H1 (cell line): ENCODE data around the gene MYOC. TPM values are rescaled to one million over a fixed set of nuclear protein-coding genes. Genes with fewer than 3 reads are reported as not detected.

Source experiments
- CTCF ChIA-PET: fragments of 300-600 bp; sonication (Branson Sonifier 250); formaldehyde crosslinking; loops from one replicate; lab custom pipeline; 2021; ENCODE audit not compliant: partially characterized antibody; lab: Charles Lee
- POLR2A ChIA-PET: fragments of 300-600 bp; sonication (Branson Sonifier 250); formaldehyde crosslinking; loops from one replicate; lab custom pipeline; 2021; ENCODE audit warnings: inconsistent platforms; ENCODE audit not compliant: partially characterized antibody; lab: Charles Lee
- DNase-seq, 2 experiments: peaks; one replicate each; pipeline versions ENCODE4 v3.0.0 to v3.0.0-alpha.2; 2010 to 2022; ENCODE audit warnings: low spot score in 2 of 2, low read depth in 1 of 2, mixed read lengths in 1 of 2
- FAIRE-seq: peaks from 2 replicates; lab custom pipeline; 2011; peaks lifted over from hg19 to GRCh38; lab: Jason Lieb, UNC
- H2AFZ ChIP-seq: 2 replicates; pipeline ENCODE4 v1.8.1; 2012; ENCODE audit warnings: low read length, inconsistent platforms
- H2AK5ac ChIP-seq: 2 replicates; pipeline ENCODE4 v1.6.1; 2013; ENCODE audit warnings: low read depth, low read length
- H2BK120ac ChIP-seq: replicated peaks from 2 replicates; pipeline ENCODE3; 2013; ENCODE audit warnings: low read depth, low read length, inconsistent platforms
- H2BK12ac ChIP-seq: 2 replicates; pipeline ENCODE4 v1.6.1; 2013; ENCODE audit warnings: low read depth, low read length
- H2BK15ac ChIP-seq: 2 replicates; pipeline ENCODE4 v1.6.1; 2013; ENCODE audit warnings: low read length
- H2BK20ac ChIP-seq: 2 replicates; pipeline ENCODE4 v1.6.1; 2013; ENCODE audit warnings: low read length
- H2BK5ac ChIP-seq: 2 replicates; pipeline ENCODE4 v1.6.1; 2013; ENCODE audit warnings: low read depth, low read length
- H3K14ac ChIP-seq: 2 replicates; pipeline ENCODE4 v1.6.1; 2013; ENCODE audit warnings: inconsistent platforms; ENCODE audit not compliant: insufficient read length
- H3K18ac ChIP-seq: 2 replicates; pipeline ENCODE4 v1.6.1; 2013; ENCODE audit warnings: low read length; ENCODE audit errors: extremely low read depth
- H3K23ac ChIP-seq: 2 replicates; pipeline ENCODE4 v1.6.1; 2013; ENCODE audit warnings: inconsistent platforms; ENCODE audit not compliant: insufficient read length
- H3K23me2 ChIP-seq: 2 replicates; pipeline ENCODE4 v1.6.1; 2013; ENCODE audit warnings: low read depth, low read length
- H3K27ac ChIP-seq: 2 replicates; pipeline ENCODE4 v1.6.1; 2011; ENCODE audit warnings: low read depth, low read length, inconsistent platforms
- H3K27me3 ChIP-seq, 4 experiments: replicated peaks in 1 of 4; 1 replicate in 1 of 4; 2 replicates in 3 of 4; pipeline versions ENCODE4 v1.6.1 to v1.8.1; 2011 to 2013; ENCODE audit warnings: low read length in 3 of 4, mild to moderate bottlenecking in 3 of 4, inconsistent platforms in 2 of 4, mixed read lengths in 2 of 4, moderate library complexity in 1 of 4; ENCODE audit not compliant: control insufficient read depth in 3 of 4, insufficient read depth in 3 of 4; ENCODE audit errors: extremely low read depth in 1 of 4
- H3K36me3 ChIP-seq, 4 experiments: 2 replicates each; pipeline versions ENCODE4 v1.6.1 to v1.8.1; 2011 to 2013; ENCODE audit warnings: mild to moderate bottlenecking in 4 of 4, low read length in 3 of 4, moderate library complexity in 2 of 4, control low read depth in 1 of 4, inconsistent platforms in 1 of 4; ENCODE audit not compliant: insufficient read depth in 4 of 4, control insufficient read depth in 2 of 4
- H3K4ac ChIP-seq: replicated peaks from 2 replicates; pipeline ENCODE3; 2013; ENCODE audit warnings: low read length, low read depth, mixed read lengths, inconsistent platforms; ENCODE audit not compliant: insufficient read length
- H3K4me1 ChIP-seq, 4 experiments: replicated peaks in 1 of 4; 1 replicate in 1 of 4; 2 replicates in 3 of 4; pipeline versions ENCODE4 v1.6.1 to v1.8.1; 2011 to 2013; ENCODE audit warnings: low read length in 3 of 4, inconsistent platforms in 2 of 4, mixed read lengths in 1 of 4; ENCODE audit not compliant: insufficient read depth in 4 of 4, control insufficient read depth in 3 of 4
- H3K4me2 ChIP-seq, 2 experiments: 2 replicates each; pipeline versions ENCODE4 v1.6.1 to v1.8.1; 2011 to 2013; ENCODE audit warnings: low read depth in 2 of 2, low read length in 2 of 2, control low read depth in 1 of 2, inconsistent platforms in 1 of 2, mild to moderate bottlenecking in 1 of 2; ENCODE audit not compliant: insufficient read depth in 1 of 2
- H3K4me3 ChIP-seq, 4 experiments: fragments of 200-600, 300-600 bp in 1 of 4; sonication (generic), shearing (Covaris generic), sonication (Bioruptor Twin) in 1 of 4; 2 replicates each; pipeline versions ENCODE4 v1.5.1 to v1.8.1; 2011 to 2016; ENCODE audit warnings: low read length in 4 of 4, low read depth in 3 of 4, control low read depth in 2 of 4, inconsistent platforms in 2 of 4, mild to moderate bottlenecking in 2 of 4, mixed read lengths in 1 of 4, moderate library complexity in 1 of 4; ENCODE audit not compliant: insufficient read depth in 2 of 4; ENCODE audit errors: extremely low read depth in 1 of 4
- H3K56ac ChIP-seq: replicated peaks from 2 replicates; pipeline ENCODE3; 2013; ENCODE audit warnings: low read depth, mild to moderate bottlenecking, mixed read lengths, low read length, inconsistent platforms; ENCODE audit not compliant: insufficient read length
- H3K79me1 ChIP-seq: 2 replicates; pipeline ENCODE4 v1.6.1; 2013; ENCODE audit warnings: low read depth, low read length, control low read depth
- H3K79me2 ChIP-seq, 2 experiments: 2 replicates each; pipeline versions ENCODE4 v1.6.1 to v1.8.1; 2012 to 2013; ENCODE audit warnings: low read length in 2 of 2, mild to moderate bottlenecking in 2 of 2, inconsistent platforms in 1 of 2; ENCODE audit not compliant: insufficient read depth in 2 of 2, control insufficient read depth in 1 of 2
- H3K9ac ChIP-seq, 4 experiments: replicated peaks in 1 of 4; 1 replicate in 1 of 4; 2 replicates in 3 of 4; pipeline versions ENCODE4 v1.6.1 to v1.8.1; 2011 to 2013; ENCODE audit warnings: low read depth in 3 of 4, low read length in 3 of 4, control low read depth in 2 of 4, mild to moderate bottlenecking in 2 of 4, moderate library complexity in 2 of 4, inconsistent platforms in 1 of 4; ENCODE audit errors: extremely low read depth in 1 of 4
- H3K9me3 ChIP-seq, 2 experiments: 2 replicates each; pipeline versions ENCODE4 v1.6.1 to v1.8.1; 2012 to 2013; ENCODE audit warnings: mild to moderate bottlenecking in 2 of 2, moderate library complexity in 2 of 2, control low read depth in 1 of 2, inconsistent platforms in 1 of 2, low read depth in 1 of 2, low read length in 1 of 2, mixed read lengths in 1 of 2; ENCODE audit not compliant: insufficient read depth in 2 of 2
- H4K20me1 ChIP-seq, 2 experiments: replicated peaks in 1 of 2; 2 replicates each; pipeline versions ENCODE3 to v1.8.1; 2011 to 2013; ENCODE audit warnings: inconsistent platforms in 2 of 2, low read length in 2 of 2, mild to moderate bottlenecking in 1 of 2; ENCODE audit not compliant: insufficient read depth in 2 of 2, control insufficient read depth in 1 of 2
- H4K5ac ChIP-seq: 2 replicates; pipeline ENCODE4 v1.6.1; 2013; ENCODE audit warnings: low read length, low read depth, mixed read lengths, inconsistent platforms; ENCODE audit not compliant: insufficient read length
- H4K8ac ChIP-seq: 2 replicates; pipeline ENCODE4 v1.8.0; 2013; ENCODE audit warnings: mild to moderate bottlenecking, moderate library complexity, low read length, inconsistent platforms; ENCODE audit not compliant: insufficient read depth; ENCODE audit errors: extremely low read depth
- H4K91ac ChIP-seq: replicated peaks from 2 replicates; pipeline ENCODE3; 2013; ENCODE audit warnings: low read length, mixed read lengths, inconsistent platforms; ENCODE audit not compliant: insufficient read length
- CTBP2 ChIP-seq: IDR thresholded peaks from 2 replicates; pipeline ENCODE4 v1.7.0; 2011; ENCODE audit warnings: borderline replicate concordance, mild to moderate bottlenecking, moderate library complexity, mixed read lengths, low read length; ENCODE audit not compliant: insufficient read depth, insufficient read length
- PHF8 ChIP-seq: fragments of 200-600 bp; sonication (generic); conservative IDR thresholded peaks from 2 replicates; pipeline ENCODE4 v1.7.1; 2012; ENCODE audit warnings: low read depth, mild to moderate bottlenecking, inconsistent platforms, low read length, moderate library complexity
- POLR2AphosphoS5 ChIP-seq: IDR thresholded peaks from 2 replicates; pipeline ENCODE4 v1.6.1; 2011; ENCODE audit warnings: low read depth, low read length
- POU5F1 ChIP-seq: IDR thresholded peaks from 2 replicates; pipeline ENCODE4 v1.6.1; 2011; ENCODE audit warnings: low read depth, mild to moderate bottlenecking, low read length, moderate library complexity
- WGBS, 2 experiments: shearing (Covaris generic) in 1 of 2; methylation state at CpG; one replicate each; pipeline versions ENCODE4 v1.1.6 to v1.1.7; 2013 to 2015; ENCODE audit warnings: low lambda C conversion rate in 2 of 2, mixed read lengths in 2 of 2, inconsistent platforms in 1 of 2, low coverage in 1 of 2, missing lambda C conversion rate in 1 of 2; ENCODE audit not compliant: insufficient replicate concordance in 2 of 2, insufficient coverage in 1 of 2, insufficient read length in 1 of 2; ENCODE audit errors: extremely low coverage in 1 of 2, missing lambda C conversion rate in 1 of 2; 5-methylcytosine and 5-hydroxymethylcytosine counted together
- polyA plus RNA-seq, 7 experiments: library from polyadenylated mRNA; depleted of rRNA in 3 of 7; stranded (reverse) in 5 of 7; unstranded in 2 of 7; fragments of >200 nt in 5 of 7; fragments of 200-250 nt in 2 of 7; gene quantifications; 1 replicate in 5 of 7; 2 replicates in 1 of 7; 4 replicates in 1 of 7; pipeline versions ENCODE4 v1.2.1 to v1.2.3, GENCODE V29; 2011 to 2013; ENCODE audit warnings: missing spikeins in 2 of 7, mixed read lengths in 2 of 7
- total RNA-seq: library from RNA; stranded (reverse); fragmentation: NEBNext Ultra II Directional; extraction: Animal tissue kit (Norgen Biotek cat#: 25700); gene quantifications from 2 replicates; pipeline ENCODE4 v1.2.1, GENCODE V29; 2021

MYOC gene
- total and polyA plus RNA-seq, 2 of the 8 experiments (the other 6 are each of a cell fraction or from before 2014, with no cell fraction given) = not detected

DNA sequence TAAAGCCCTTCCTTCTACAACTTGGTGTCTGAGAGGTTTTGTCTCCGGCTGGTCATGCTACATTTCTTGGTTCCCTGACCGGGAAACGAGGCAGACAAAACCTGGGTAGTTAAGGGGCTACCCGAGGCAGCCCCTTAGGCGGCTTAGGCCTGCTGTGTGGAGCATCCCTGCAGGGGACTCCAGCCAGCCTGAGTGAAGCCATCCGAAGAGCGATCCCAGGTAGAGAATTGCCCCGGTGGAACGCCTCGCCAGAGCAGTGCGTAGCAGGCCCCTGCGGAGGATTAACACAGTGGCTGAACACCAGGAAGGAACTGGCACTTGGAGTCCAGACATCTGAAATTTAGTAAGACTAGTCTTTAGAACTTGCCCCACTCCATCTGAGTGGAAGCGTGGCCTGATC, 51.6 kb downstream of the MYOC start:
- 81% methylated on average over 13 of the region's 13 CpGs; no CpG with 5 or more reads in 1 of the 2 experiments for WGBS, 2 experiments
- no peaks in the 10 kb centered on the region for H3K79me2 ChIP-seq
- TF ChIP-seq POU5F1 = no peak
- no peak for TF ChIP-seq CTBP2
- TF ChIP-seq POLR2AphosphoS5 = no peak
- TF ChIP-seq PHF8 = no peak

More for the DNA sequence above, 51.6 kb downstream of the MYOC start:
- Histone ChIP-seq H3K4me2 (no peak overlapping the region), H3K14ac (no peak overlapping the region), H3K4me1 (peaks cover 0 to 3% (median 0%) of the 10 kb centered on the region in 4 experiments; a peak in 1 of 7 replicates), H2BK5ac (no peak overlapping the region), H2AK5ac (no peak overlapping the region), H3K36me3 (no peaks in the 10 kb centered on the region), H3K18ac (no peak overlapping the region), H3K9me3 (no peaks in the 10 kb centered on the region), H3K27ac (no peak overlapping the region), H2BK12ac (no peak overlapping the region), H4K8ac (peak overlapping the region; percentile 25; the same call in 1 of the 2 replicates), H2BK20ac (no peak overlapping the region), H4K91ac (no peak overlapping the region), H3K56ac (no peak overlapping the region), H3K79me1 (no peaks in the 10 kb centered on the region), H2BK120ac (no peak overlapping the region), H3K23ac (no peak overlapping the region), H3K9ac (no peak overlapping the region), H3K27me3 (no peaks in the 10 kb centered on the region), H4K20me1 (no peaks in the 10 kb centered on the region), H2BK15ac (no peak overlapping the region), H3K4me3 (no peak overlapping the region), H3K4ac (no peak overlapping the region), H4K5ac (no peak overlapping the region), H2AFZ (no peak overlapping the region), H3K23me2 (no peaks in the 10 kb centered on the region)
- DNase-seq = no peak
- POLR2A ChIA-PET = no interaction called here
- CTCF ChIA-PET = no interaction called here
- FAIRE-seq = no peak
